OCI-LY7 (cell line): ENCODE data around the gene STMN3.
A peak's percentile ranks its signal among the peaks of the same experiment; 100 is the strongest.

Experiments used
- CTCF ChIP-seq: fragments of 200-600 bp; sonication (generic); conservative IDR thresholded peaks from 2 replicates; pipeline ENCODE4 v1.5.1; 2014; ENCODE audit warnings: mild to moderate bottlenecking, antibody characterized with exemption, low read length, moderate library complexity, mixed read lengths
- EZH2phosphoT487 ChIP-seq: fragments of 200-600 bp; sonication (generic); IDR thresholded peaks from 2 replicates; pipeline ENCODE4 v1.6.1; 2018; ENCODE audit warnings: low read depth, borderline replicate concordance, mild to moderate bottlenecking, mixed run types, antibody characterized with exemption, low read length, moderate library complexity, mixed read lengths

- TF ChIP-seq CTCF: no peak
- TF ChIP-seq EZH2phosphoT487: 0 out of 2 replicates have a peak, but pooled peaks have one; percentile 65
These were observed 838 bp downstream of the STMN3 start for GRCh38 chr20:63652192-63652980.
